ENCODE data around the gene HOXC6. TPM values are rescaled to one million over a fixed set of nuclear protein-coding genes. Genes with fewer than 3 reads are reported as not detected.

HOXC6 gene
- total RNA-seq, 1 experiment from 2014 or later: 10.2 TPM

- H3K27me3 ChIP-seq (replicated peaks; ENCODE audit: control insufficient read depth, insufficient read depth, low read length): no peaks in the 10 kb centered on the region
- H3K36me3 ChIP-seq (ENCODE audit: control insufficient read depth, insufficient read depth, low read length): no peaks in the 10 kb centered on the region; the same call in 1 of the 2 replicates
- POLR2A ChIA-PET: interaction anchor here (0.5 to 2.2 kb wide), 6 partner anchors 8 to 184 kb away, joined by 3 to 25 read pairs (median 3); partner anchors contain the start of genes HOXC10, HOXC4, HOXC8 and SMUG1
- no TSS peak for BruUV-seq (replicated peaks)
- peak overlapping the region; percentile 58 for H3K4me3 ChIP-seq (ENCODE audit: low read depth, low read length)
- H3K27ac Mint-ChIP-seq (ENCODE audit: unreplicated experiment): peak overlapping the region; percentile 83
- no peaks in the 10 kb centered on the region for H3K9me3 ChIP-seq
- H3K4me1 Mint-ChIP-seq (ENCODE audit: low read depth, unreplicated experiment): peaks cover 32% of the 10 kb centered on the region
- peak overlapping the region; percentile 98 for H3K4me3 Mint-ChIP-seq (ENCODE audit: unreplicated experiment)
- CTCF ChIA-PET: interaction anchor here (0.6 to 2.5 kb wide), 13 partner anchors 9 to 585 kb away, joined by 3 to 84 read pairs (median 9); partner anchors contain the start of genes HOXC10 and HOXC8
- peaks cover 6% of the 10 kb centered on the region for H3K36me3 Mint-ChIP-seq (ENCODE audit: insufficient read depth, unreplicated experiment)
- H3K4me1 ChIP-seq: peaks cover 35% of the 10 kb centered on the region
- intact Hi-C loops (cut with micrococcal nuclease; ENCODE audit: unreplicated experiment): loop anchor here (5.0 kb wide), 1 partner anchor 39 kb away; no protein-coding TSS in a partner anchor
- no peaks in the 10 kb centered on the region for H3K9me3 Mint-ChIP-seq (ENCODE audit: unreplicated experiment)
- peak; percentile 57 for DNase-seq
- no peaks in the 10 kb centered on the region for H3K27me3 Mint-ChIP-seq (ENCODE audit: insufficient read depth, unreplicated experiment)
- no peak for TF ChIP-seq CTCF (IDR thresholded peaks at IDR 0.05; ENCODE audit: insufficient read depth in 1 of 2, low read depth in 1 of 2, low read length in 1 of 2, severe bottlenecking in 1 of 2, unreplicated experiment in 1 of 2)
Observed at GRCh38 chr12:54016478-54016964, 11.7 kb upstream of the HOXC6 start.

- H3K4me3 ChIP-seq (ENCODE audit: low read depth, low read length): peak overlapping the region; percentile 58
- ChIA-PET POLR2A (interaction anchor here (0.6 to 2.2 kb wide), 8 partner anchors 9 to 263 kb away, joined by 3 to 25 read pairs (median 4); partner anchors contain the start of genes CBX5, HNRNPA1, HOXC10 and HOXC4), CTCF (interaction anchor here (0.6 to 2.5 kb wide), 20 partner anchors 9 to 773 kb away, joined by 3 to 84 read pairs (median 6); partner anchors contain the start of genes COPZ1, HOXC10 and HOXC8)
- DNase-seq: peak; percentile 37 to 59
- H3K27me3 ChIP-seq (replicated peaks; ENCODE audit: control insufficient read depth, insufficient read depth, low read length): no peaks in the 10 kb centered on the region
- no TSS peak for BruUV-seq (replicated peaks)
- Mint-ChIP-seq H3K36me3 (ENCODE audit: insufficient read depth, unreplicated experiment) (peaks cover 6% of the 10 kb centered on the region), H3K9me3 (ENCODE audit: unreplicated experiment) (no peaks in the 10 kb centered on the region), H3K4me1 (ENCODE audit: low read depth, unreplicated experiment) (peaks cover 30% of the 10 kb centered on the region), H3K27me3 (ENCODE audit: insufficient read depth, unreplicated experiment) (no peaks in the 10 kb centered on the region), H3K4me3 (ENCODE audit: unreplicated experiment) (peak overlapping the region; percentile 98), H3K27ac (ENCODE audit: unreplicated experiment) (peak overlapping the region; percentile 83)
- H3K4me1 ChIP-seq: peaks cover 34% of the 10 kb centered on the region
- H3K36me3 ChIP-seq (ENCODE audit: control insufficient read depth, insufficient read depth, low read length): no peaks in the 10 kb centered on the region; the same call in 1 of the 2 replicates
- H3K9me3 ChIP-seq: no peaks in the 10 kb centered on the region
- intact Hi-C loops (cut with micrococcal nuclease; ENCODE audit: unreplicated experiment): loop anchor here (5.0 kb wide), 1 partner anchor 40 kb away; no protein-coding TSS in a partner anchor
- TF ChIP-seq CTCF (IDR thresholded peaks at IDR 0.05; ENCODE audit: insufficient read depth in 1 of 2, low read depth in 1 of 2, low read length in 1 of 2, severe bottlenecking in 1 of 2, unreplicated experiment in 1 of 2): peak; percentile 8 to 19
Observed at GRCh38 chr12:54017027-54017788, 11.0 kb upstream of the HOXC6 start.

- peaks cover 6% of the 10 kb centered on the region for H3K36me3 Mint-ChIP-seq (ENCODE audit: insufficient read depth, unreplicated experiment)
- no peaks in the 10 kb centered on the region for H3K36me3 ChIP-seq (ENCODE audit: control insufficient read depth, insufficient read depth, low read length)
- POLR2A ChIA-PET: interaction anchor here (0.6 to 2.2 kb wide), 6 partner anchors 10 to 262 kb away, joined by 3 to 25 read pairs (median 12); partner anchors contain the start of genes CBX5, HNRNPA1, HOXC5 and HOXC8
- DNase-seq: peak; percentile 87
- peaks cover 30% of the 10 kb centered on the region for H3K4me1 ChIP-seq
- H3K4me1 Mint-ChIP-seq (ENCODE audit: low read depth, unreplicated experiment): peaks cover 27% of the 10 kb centered on the region
- H3K4me3 ChIP-seq (ENCODE audit: low read depth, low read length): peak overlapping the region; percentile 58
- CTCF ChIA-PET: interaction anchor here (0.6 to 2.5 kb wide), 18 partner anchors 11 to 773 kb away, joined by 3 to 84 read pairs (median 7); partner anchors contain the start of genes HOXC10 and HOXC8
- BruUV-seq (replicated peaks): no TSS peak
- H3K9me3 ChIP-seq: no peaks in the 10 kb centered on the region
- peak overlapping the region; percentile 83 for H3K27ac Mint-ChIP-seq (ENCODE audit: unreplicated experiment)
- intact Hi-C loops (cut with micrococcal nuclease; ENCODE audit: unreplicated experiment): loop anchor here (5.0 kb wide), 1 partner anchor 41 kb away; no protein-coding TSS in a partner anchor
- no peak for TF ChIP-seq CTCF (IDR thresholded peaks at IDR 0.05; ENCODE audit: insufficient read depth in 1 of 2, low read depth in 1 of 2, low read length in 1 of 2, severe bottlenecking in 1 of 2, unreplicated experiment in 1 of 2)
- no peaks in the 10 kb centered on the region for H3K9me3 Mint-ChIP-seq (ENCODE audit: unreplicated experiment)
- no peaks in the 10 kb centered on the region for H3K27me3 Mint-ChIP-seq (ENCODE audit: insufficient read depth, unreplicated experiment)
- peak overlapping the region; percentile 98 for H3K4me3 Mint-ChIP-seq (ENCODE audit: unreplicated experiment)
- H3K27me3 ChIP-seq (replicated peaks; ENCODE audit: control insufficient read depth, insufficient read depth, low read length): no peaks in the 10 kb centered on the region
Observed at GRCh38 chr12:54017878-54018467, 10.3 kb upstream of the HOXC6 start.
